ENCODE data around the gene INTS13.

- TF ChIP-seq SP1 (IDR thresholded peaks at IDR 0.05; ENCODE audit: low read depth): no peak
- no peak for TF ChIP-seq JUND (IDR thresholded peaks at IDR 0.05)
- no peak for TF ChIP-seq EZH2phosphoT487 (IDR thresholded peaks at IDR 0.05; ENCODE audit: borderline replicate concordance)
- no peak for TF ChIP-seq POLR2A (IDR thresholded peaks at IDR 0.05; ENCODE audit: borderline replicate concordance, extremely low read depth, insufficient read depth, insufficient read length)
- no peak for TF ChIP-seq ZFX (IDR thresholded peaks at IDR 0.05)
- TF ChIP-seq POLR2AphosphoS5 (IDR thresholded peaks at IDR 0.05; ENCODE audit: low read depth, low read length): no peak
- no peak for TF ChIP-seq CTCF (IDR thresholded peaks at IDR 0.05 in 2 of 3, conservative IDR thresholded peaks at IDR 0.05 in 1 of 3; ENCODE audit: borderline replicate concordance in 1 of 3, insufficient read depth in 1 of 3, low read depth in 2 of 3, low read length in 2 of 3)
- TF ChIP-seq CEBPB (IDR thresholded peaks at IDR 0.05; ENCODE audit: low read depth): no peak
- no peak for TF ChIP-seq REST (IDR thresholded peaks at IDR 0.05; ENCODE audit: low read depth)
- no peak for TF ChIP-seq YY1 (IDR thresholded peaks at IDR 0.05; ENCODE audit: extremely low read depth, insufficient replicate concordance, low read depth, low read length)
- TF ChIP-seq RAD21 (IDR thresholded peaks at IDR 0.05; ENCODE audit: low read depth): no peak
Measured at GRCh38 chr12:26928661-26929060, 9.1 kb downstream of the INTS13 start.
